HL-60/S4 treated with phorbol 12-myristate 13-acetate at 8.2 ng/mL for 4 days and 3 days (cell line): Measurements from ENCODE around the gene DNAH1.

ENCODE experiments used
- in situ Hi-C: fragments of 300-500 bp; cut with MboI; formaldehyde crosslinking; loops from 2 replicates; pipeline ENCODE4 v1.15.0; 2022; ENCODE audit warnings: low sequenced_read_pairs

The DNAH1 gene

GRCh38 chr3:52354676-52355075, 38.6 kb downstream of the DNAH1 start:
- in situ Hi-C loops = no loop called here

GRCh38 chr3:52355526-52355925, 39.4 kb downstream of the DNAH1 start:
- in situ Hi-C loops = no loop called here

GRCh38 chr3:52356126-52356525, 40.0 kb downstream of the DNAH1 start:
- in situ Hi-C loops = no loop called here

- in situ Hi-C loops = no loop called here
Measured at GRCh38 chr3:52357151-52358080, 41.3 kb downstream of the DNAH1 start.

- in situ Hi-C loops = no loop called here
Measured at GRCh38 chr3:52358362-52358940, 42.3 kb downstream of the DNAH1 start.

- in situ Hi-C loops = no loop called here
Measured at GRCh38 chr3:52359116-52359855, 43.2 kb downstream of the DNAH1 start.

- in situ Hi-C loops = no loop called here
Measured at GRCh38 chr3:52361011-52361410, 44.9 kb downstream of the DNAH1 start.

GRCh38 chr3:52361454-52361853, 45.3 kb downstream of the DNAH1 start:
- in situ Hi-C loops = no loop called here

GRCh38 chr3:52361898-52362297, 45.8 kb downstream of the DNAH1 start:
- in situ Hi-C loops = no loop called here

- in situ Hi-C loops = no loop called here
Measured at GRCh38 chr3:52364322-52365035, 48.4 kb downstream of the DNAH1 start.

- in situ Hi-C loops = no loop called here
Measured at GRCh38 chr3:52366527-52366926, 50.4 kb downstream of the DNAH1 start.

GRCh38 chr3:52367891-52368880, 52.1 kb downstream of the DNAH1 start:
- in situ Hi-C loops = no loop called here

GRCh38 chr3:52370531-52370930, 54.4 kb downstream of the DNAH1 start:
- in situ Hi-C loops = no loop called here

GRCh38 chr3:52372822-52373504, 56.8 kb downstream of the DNAH1 start:
- in situ Hi-C loops = no loop called here

GRCh38 chr3:52373676-52374075, 57.6 kb downstream of the DNAH1 start:
- in situ Hi-C loops = no loop called here

- in situ Hi-C loops = no loop called here
Measured at GRCh38 chr3:52374173-52374572, 58.1 kb downstream of the DNAH1 start.

- in situ Hi-C loops = no loop called here
Measured at GRCh38 chr3:52379610-52380009, 63.5 kb downstream of the DNAH1 start.

- in situ Hi-C loops = no loop called here
Measured at GRCh38 chr3:52380023-52380422, 63.9 kb downstream of the DNAH1 start.

- in situ Hi-C loops = no loop called here
Measured at GRCh38 chr3:52381623-52382022, 65.5 kb downstream of the DNAH1 start.
